HEK293 (cell line): ENCODE measurements around the gene TFE3.
A peak's percentile ranks its signal among the peaks of the same experiment; 100 is the strongest.

Experiments
- EGR2 ChIP-seq: fragments of 450-650 bp; formaldehyde crosslinking; IDR thresholded peaks from 2 replicates; pipeline ENCODE4 v1.5.1; 2016; ENCODE audit warnings: low read depth, missing biosample characterization, missing genetic modification characterization
- PRDM10 ChIP-seq: fragments of 450-650 bp; formaldehyde crosslinking; IDR thresholded peaks from 2 replicates; pipeline ENCODE4 v1.5.1; 2016; ENCODE audit warnings: missing biosample characterization, missing genetic modification characterization
- REPIN1 ChIP-seq: fragments of 450-650 bp; formaldehyde crosslinking; IDR thresholded peaks from 2 replicates; pipeline ENCODE4 v1.5.1; 2017; ENCODE audit warnings: missing biosample characterization, missing genetic modification characterization, low read depth
- WT1 ChIP-seq: fragments of 450-650 bp; formaldehyde crosslinking; IDR thresholded peaks from 2 replicates; pipeline ENCODE4 v1.5.1; 2016; ENCODE audit warnings: missing biosample characterization, missing genetic modification characterization
- YY1 ChIP-seq: fragments of 450-650 bp; formaldehyde crosslinking; IDR thresholded peaks from 2 replicates; pipeline ENCODE4 v1.5.1; 2018; ENCODE audit warnings: missing biosample characterization, missing genetic modification characterization
- ZBTB1 ChIP-seq: fragments of 450-650 bp; formaldehyde crosslinking; IDR thresholded peaks from 2 replicates; pipeline ENCODE4 v1.5.1; 2016; ENCODE audit warnings: missing biosample characterization, missing genetic modification characterization
- ZNF148 ChIP-seq: fragments of 450-650 bp; formaldehyde crosslinking; IDR thresholded peaks from 2 replicates; pipeline ENCODE4 v1.5.0; 2017; ENCODE audit warnings: missing biosample characterization, missing genetic modification characterization, borderline replicate concordance
- ZNF157 ChIP-seq: fragments of 450-650 bp; formaldehyde crosslinking; IDR thresholded peaks from 2 replicates; pipeline ENCODE4 v1.5.1; 2016; ENCODE audit warnings: missing biosample characterization, missing genetic modification characterization
- ZNF175 ChIP-seq: fragments of 450-650 bp; formaldehyde crosslinking; IDR thresholded peaks from 2 replicates; pipeline ENCODE4 v1.5.1; 2016; ENCODE audit warnings: missing biosample characterization, missing genetic modification characterization
- ZNF184 ChIP-seq: fragments of 450-650 bp; IDR thresholded peaks from 2 replicates; pipeline ENCODE4 v1.5.1; 2018; ENCODE audit warnings: missing biosample characterization, mild to moderate bottlenecking, missing genetic modification characterization
- ZNF202 ChIP-seq: fragments of 450-650 bp; formaldehyde crosslinking; IDR thresholded peaks from 2 replicates; pipeline ENCODE4 v1.5.1; 2016; ENCODE audit warnings: missing biosample characterization, missing genetic modification characterization, borderline replicate concordance
- ZNF416 ChIP-seq: fragments of 450-650 bp; formaldehyde crosslinking; IDR thresholded peaks from 2 replicates; pipeline ENCODE4 v1.5.1; 2016; ENCODE audit warnings: missing biosample characterization, missing genetic modification characterization
- ZNF423 ChIP-seq: fragments of 450-650 bp; formaldehyde crosslinking; IDR thresholded peaks from 2 replicates; pipeline ENCODE4 v1.5.1; 2016; ENCODE audit warnings: missing biosample characterization, missing genetic modification characterization
- ZNF501 ChIP-seq: fragments of 450-650 bp; formaldehyde crosslinking; IDR thresholded peaks from 2 replicates; pipeline ENCODE4 v1.5.1; 2016; ENCODE audit warnings: missing biosample characterization, missing genetic modification characterization
- ZNF513 ChIP-seq: fragments of 450-650 bp; IDR thresholded peaks from 2 replicates; pipeline ENCODE4 v1.5.1; 2018; ENCODE audit warnings: missing biosample characterization, missing genetic modification characterization
- ZNF555 ChIP-seq: fragments of 450-650 bp; formaldehyde crosslinking; conservative IDR thresholded peaks from 2 replicates; pipeline ENCODE4 v1.5.1; 2017; ENCODE audit warnings: missing biosample characterization, mild to moderate bottlenecking, missing genetic modification characterization, inconsistent platforms
- ZNF610 ChIP-seq: fragments of 450-650 bp; formaldehyde crosslinking; IDR thresholded peaks from 2 replicates; pipeline ENCODE4 v1.5.1; 2016; ENCODE audit warnings: missing biosample characterization, missing genetic modification characterization, borderline replicate concordance
- ZNF654 ChIP-seq: fragments of 450-650 bp; formaldehyde crosslinking; IDR thresholded peaks from 2 replicates; pipeline ENCODE4 v1.5.1; 2016; ENCODE audit warnings: low read depth, missing biosample characterization, missing genetic modification characterization
- ZNF830 ChIP-seq: fragments of 450-650 bp; IDR thresholded peaks from 2 replicates; pipeline ENCODE4 v1.5.0; 2018; ENCODE audit warnings: missing biosample characterization, missing genetic modification characterization, low read depth, mild to moderate bottlenecking, moderate library complexity
- TF ChIP-seq, protein P1 (sequence below): fragments of 450-650 bp; formaldehyde crosslinking; IDR thresholded peaks from 2 replicates; pipeline ENCODE4 v1.5.1; 2016; ENCODE audit warnings: missing biosample characterization, missing genetic modification characterization, borderline replicate concordance
- TF ChIP-seq, protein P2 (sequence below): fragments of 450-650 bp; formaldehyde crosslinking; IDR thresholded peaks from 2 replicates; pipeline ENCODE4 v1.5.1; 2016; ENCODE audit warnings: missing biosample characterization, missing genetic modification characterization, borderline replicate concordance
- TF ChIP-seq, protein P3 (sequence below): fragments of 450-650 bp; formaldehyde crosslinking; IDR thresholded peaks from 2 replicates; pipeline ENCODE4 v1.5.1; 2016; ENCODE audit warnings: missing biosample characterization, missing genetic modification characterization

TFE3 gene

DNA sequence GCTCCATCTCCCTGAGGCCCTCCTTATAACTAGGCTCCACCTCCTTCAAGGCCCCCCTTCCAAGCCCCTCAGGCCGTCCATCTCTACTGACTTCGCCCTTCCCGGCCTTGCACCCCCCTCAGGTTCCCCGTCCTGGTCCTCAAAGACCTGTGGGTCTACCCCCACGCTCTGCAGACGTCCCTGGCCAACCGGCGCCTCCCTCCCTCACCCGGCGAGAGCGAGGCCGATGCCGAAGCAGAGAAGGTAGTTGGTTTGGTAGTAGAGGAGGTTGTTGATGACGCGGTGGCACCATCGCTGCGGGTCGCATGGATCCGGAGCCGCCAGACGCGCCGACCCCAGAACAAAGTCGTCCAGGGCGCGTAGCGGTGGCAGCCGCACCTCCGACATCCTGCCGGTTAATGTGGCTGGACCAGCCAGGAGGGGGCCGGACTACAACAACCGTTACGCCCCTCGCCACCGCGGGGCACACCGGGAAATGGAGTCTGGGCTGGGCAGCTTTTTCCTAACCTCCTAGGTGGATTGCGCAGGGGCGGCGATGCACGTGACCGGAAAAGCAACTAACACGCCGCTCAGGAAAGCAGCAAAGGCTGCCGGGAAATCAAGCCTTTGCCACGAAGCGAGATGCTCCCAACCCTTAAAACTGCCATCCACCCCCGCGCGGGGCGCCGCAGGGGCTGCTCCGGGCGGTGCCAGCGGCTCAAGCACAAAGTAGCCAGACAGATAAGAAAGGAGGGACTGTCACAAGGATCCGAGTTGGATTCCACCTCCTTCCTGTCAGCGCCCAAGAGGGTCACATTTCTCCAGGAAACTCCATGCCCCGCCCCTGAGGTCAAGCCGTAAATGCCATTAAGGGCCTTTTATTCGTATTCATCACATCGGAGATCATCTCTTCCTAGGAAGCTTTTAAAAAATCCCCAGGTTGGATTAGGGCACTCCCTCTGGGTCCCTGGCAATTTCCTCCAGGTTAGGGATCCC, 30.7 kb upstream of the TFE3 start, which contains the start of gene PRAF2 (continued):
- no peak for TF ChIP-seq ZNF148
- peak; percentile 28; the same call in 1 of the 2 replicates for TF ChIP-seq EGR2
- TF ChIP-seq ZNF423 (tag by site-specific recombination) = no peak
- TF ChIP-seq, protein P1, sequence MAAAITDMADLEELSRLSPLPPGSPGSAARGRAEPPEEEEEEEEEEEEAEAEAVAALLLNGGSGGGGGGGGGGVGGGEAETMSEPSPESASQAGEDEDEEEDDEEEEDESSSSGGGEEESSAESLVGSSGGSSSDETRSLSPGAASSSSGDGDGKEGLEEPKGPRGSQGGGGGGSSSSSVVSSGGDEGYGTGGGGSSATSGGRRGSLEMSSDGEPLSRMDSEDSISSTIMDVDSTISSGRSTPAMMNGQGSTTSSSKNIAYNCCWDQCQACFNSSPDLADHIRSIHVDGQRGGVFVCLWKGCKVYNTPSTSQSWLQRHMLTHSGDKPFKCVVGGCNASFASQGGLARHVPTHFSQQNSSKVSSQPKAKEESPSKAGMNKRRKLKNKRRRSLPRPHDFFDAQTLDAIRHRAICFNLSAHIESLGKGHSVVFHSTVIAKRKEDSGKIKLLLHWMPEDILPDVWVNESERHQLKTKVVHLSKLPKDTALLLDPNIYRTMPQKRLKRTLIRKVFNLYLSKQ (tag by site-specific recombination) = no peak
- TF ChIP-seq ZNF184 (tag by site-specific recombination) = no peak
- TF ChIP-seq, protein P2, sequence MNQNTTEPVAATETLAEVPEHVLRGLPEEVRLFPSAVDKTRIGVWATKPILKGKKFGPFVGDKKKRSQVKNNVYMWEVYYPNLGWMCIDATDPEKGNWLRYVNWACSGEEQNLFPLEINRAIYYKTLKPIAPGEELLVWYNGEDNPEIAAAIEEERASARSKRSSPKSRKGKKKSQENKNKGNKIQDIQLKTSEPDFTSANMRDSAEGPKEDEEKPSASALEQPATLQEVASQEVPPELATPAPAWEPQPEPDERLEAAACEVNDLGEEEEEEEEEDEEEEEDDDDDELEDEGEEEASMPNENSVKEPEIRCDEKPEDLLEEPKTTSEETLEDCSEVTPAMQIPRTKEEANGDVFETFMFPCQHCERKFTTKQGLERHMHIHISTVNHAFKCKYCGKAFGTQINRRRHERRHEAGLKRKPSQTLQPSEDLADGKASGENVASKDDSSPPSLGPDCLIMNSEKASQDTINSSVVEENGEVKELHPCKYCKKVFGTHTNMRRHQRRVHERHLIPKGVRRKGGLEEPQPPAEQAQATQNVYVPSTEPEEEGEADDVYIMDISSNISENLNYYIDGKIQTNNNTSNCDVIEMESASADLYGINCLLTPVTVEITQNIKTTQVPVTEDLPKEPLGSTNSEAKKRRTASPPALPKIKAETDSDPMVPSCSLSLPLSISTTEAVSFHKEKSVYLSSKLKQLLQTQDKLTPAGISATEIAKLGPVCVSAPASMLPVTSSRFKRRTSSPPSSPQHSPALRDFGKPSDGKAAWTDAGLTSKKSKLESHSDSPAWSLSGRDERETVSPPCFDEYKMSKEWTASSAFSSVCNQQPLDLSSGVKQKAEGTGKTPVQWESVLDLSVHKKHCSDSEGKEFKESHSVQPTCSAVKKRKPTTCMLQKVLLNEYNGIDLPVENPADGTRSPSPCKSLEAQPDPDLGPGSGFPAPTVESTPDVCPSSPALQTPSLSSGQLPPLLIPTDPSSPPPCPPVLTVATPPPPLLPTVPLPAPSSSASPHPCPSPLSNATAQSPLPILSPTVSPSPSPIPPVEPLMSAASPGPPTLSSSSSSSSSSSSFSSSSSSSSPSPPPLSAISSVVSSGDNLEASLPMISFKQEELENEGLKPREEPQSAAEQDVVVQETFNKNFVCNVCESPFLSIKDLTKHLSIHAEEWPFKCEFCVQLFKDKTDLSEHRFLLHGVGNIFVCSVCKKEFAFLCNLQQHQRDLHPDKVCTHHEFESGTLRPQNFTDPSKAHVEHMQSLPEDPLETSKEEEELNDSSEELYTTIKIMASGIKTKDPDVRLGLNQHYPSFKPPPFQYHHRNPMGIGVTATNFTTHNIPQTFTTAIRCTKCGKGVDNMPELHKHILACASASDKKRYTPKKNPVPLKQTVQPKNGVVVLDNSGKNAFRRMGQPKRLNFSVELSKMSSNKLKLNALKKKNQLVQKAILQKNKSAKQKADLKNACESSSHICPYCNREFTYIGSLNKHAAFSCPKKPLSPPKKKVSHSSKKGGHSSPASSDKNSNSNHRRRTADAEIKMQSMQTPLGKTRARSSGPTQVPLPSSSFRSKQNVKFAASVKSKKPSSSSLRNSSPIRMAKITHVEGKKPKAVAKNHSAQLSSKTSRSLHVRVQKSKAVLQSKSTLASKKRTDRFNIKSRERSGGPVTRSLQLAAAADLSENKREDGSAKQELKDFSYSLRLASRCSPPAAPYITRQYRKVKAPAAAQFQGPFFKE (tag by site-specific recombination) = no peak
- TF ChIP-seq ZNF416 (tag by site-specific recombination) = no peak
- peak; percentile 43; the same call in 1 of the 2 replicates for TF ChIP-seq YY1 (tag by site-specific recombination)
- no peak for TF ChIP-seq ZNF157
- no peak for TF ChIP-seq ZBTB1 (tag by site-specific recombination)
- TF ChIP-seq, protein P3, sequence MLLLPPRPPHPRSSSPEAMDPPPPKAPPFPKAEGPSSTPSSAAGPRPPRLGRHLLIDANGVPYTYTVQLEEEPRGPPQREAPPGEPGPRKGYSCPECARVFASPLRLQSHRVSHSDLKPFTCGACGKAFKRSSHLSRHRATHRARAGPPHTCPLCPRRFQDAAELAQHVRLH (tag by site-specific recombination) = no peak
- TF ChIP-seq ZNF501 (tag by site-specific recombination) = peak; percentile 72
- TF ChIP-seq ZNF513 = no peak
- TF ChIP-seq REPIN1 (tag by site-specific recombination) = no peak
- TF ChIP-seq ZNF175 = no peak
- TF ChIP-seq ZNF654 = no peak
- no peak for TF ChIP-seq ZNF830 (tag by site-specific recombination)
- no peak for TF ChIP-seq ZNF202 (tag by site-specific recombination)
- peak; percentile 58 for TF ChIP-seq PRDM10
- TF ChIP-seq ZNF555 (tag by site-specific recombination) = no peak
- 0 out of 2 replicates have a peak, but pooled peaks have one; percentile 40 for TF ChIP-seq WT1 (tag by site-specific recombination)
- TF ChIP-seq ZNF610 (tag by site-specific recombination) = peak; percentile 87; the same call in 1 of the 2 replicates
